ENCODE results near the gene TBC1D22A.
A peak's percentile ranks its signal among the peaks of the same experiment; 100 is the strongest.

TBC1D22A gene

DNA sequence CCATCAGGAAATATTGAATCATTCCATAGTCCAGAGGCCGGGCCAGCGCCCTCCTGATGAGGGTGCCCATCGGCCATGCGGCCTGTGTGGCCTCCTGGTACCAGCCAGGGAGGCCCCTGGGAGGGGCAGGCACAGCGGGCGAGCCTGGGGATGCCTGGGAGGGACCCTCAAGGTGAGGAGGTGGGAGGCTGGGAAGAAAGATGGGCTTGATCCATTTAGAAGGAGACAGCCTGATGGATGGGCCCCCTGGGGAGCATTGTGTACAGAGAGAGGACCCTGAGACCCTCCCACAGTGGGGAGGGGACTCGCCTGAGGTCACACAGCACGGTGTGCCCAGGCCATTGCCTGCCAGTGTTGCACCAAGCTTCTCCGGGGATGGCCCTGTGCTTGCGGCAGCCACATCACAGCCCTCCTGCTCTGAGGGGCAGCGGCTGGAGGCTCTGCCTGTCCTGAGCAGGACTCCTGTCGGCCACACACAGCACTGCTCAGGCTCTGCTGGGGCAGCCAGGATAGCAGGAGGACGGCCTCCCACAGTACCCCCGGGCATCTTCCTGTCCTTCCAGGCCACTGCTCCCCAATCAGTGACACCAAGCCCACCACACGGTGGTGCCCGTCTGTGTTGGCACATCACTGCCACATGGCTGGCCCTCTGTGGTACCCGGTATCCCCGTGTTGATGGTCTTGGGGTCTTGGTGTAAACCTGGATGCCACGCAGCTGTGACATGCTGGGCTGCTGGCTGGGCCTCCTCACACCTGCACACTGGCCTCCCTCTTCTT is 290.0 kb downstream of the TBC1D22A start:
- no peaks in the 10 kb centered on the region for H3K9me3 ChIP-seq (ENCODE audit: control insufficient read depth, low read length)
- DNase-seq (ENCODE audit: low read depth), result no peak

DNA sequence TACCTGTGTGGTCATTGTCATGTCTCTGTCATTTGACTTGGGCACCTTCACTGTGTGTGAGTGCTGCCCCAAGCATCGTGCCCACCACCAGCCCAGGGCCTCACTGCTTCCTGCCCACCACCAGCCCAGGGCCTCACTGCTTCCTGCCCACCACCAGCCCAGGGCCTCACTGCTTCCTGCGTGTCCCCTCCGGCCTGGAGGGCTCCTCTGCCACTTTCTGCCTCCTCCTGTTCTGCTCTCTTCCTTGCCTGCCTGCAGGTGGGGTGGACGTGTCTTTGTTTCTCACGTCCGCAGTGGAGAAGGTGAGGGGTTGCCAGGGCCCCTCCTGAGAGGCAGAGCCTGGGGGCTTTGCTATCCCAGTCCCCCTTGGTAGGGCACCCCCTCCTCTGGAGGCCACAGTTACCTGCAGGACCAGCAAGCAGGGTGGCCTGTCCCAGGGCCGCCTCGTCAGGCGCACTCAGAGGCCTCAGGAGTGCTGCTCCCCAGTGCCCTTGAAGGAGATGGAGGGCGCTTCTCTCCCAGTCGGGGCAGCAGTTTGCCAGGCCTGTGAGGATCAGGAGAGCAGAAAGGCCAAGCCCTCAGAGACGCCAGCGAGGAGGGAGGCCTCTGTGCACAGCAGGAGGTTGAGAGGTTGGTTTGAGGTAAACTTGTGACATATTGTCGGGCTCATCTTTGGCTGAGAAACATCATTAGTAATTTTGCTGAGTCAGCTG is 290.7 kb downstream of the TBC1D22A start:
- no peaks in the 10 kb centered on the region for H3K4me1 ChIP-seq (ENCODE audit: control insufficient read depth, insufficient read depth, low read length)
- DNase-seq (ENCODE audit: low read depth), result no peak

More for the DNA sequence above, 290.0 kb downstream of the TBC1D22A start:
- Histone ChIP-seq H3K36me3 (ENCODE audit: control insufficient read depth, insufficient read depth, low read length, severe bottlenecking) (no peaks in the 10 kb centered on the region), H3K4me1 (ENCODE audit: control insufficient read depth, insufficient read depth, low read length) (no peaks in the 10 kb centered on the region), H3K27me3 (replicated peaks; ENCODE audit: control insufficient read depth, insufficient read depth, low read length) (no peaks in the 10 kb centered on the region), H3K9ac (ENCODE audit: low read length) (no peak overlapping the region), H3K4me3 (ENCODE audit: low read length) (no peak overlapping the region)

DNA sequence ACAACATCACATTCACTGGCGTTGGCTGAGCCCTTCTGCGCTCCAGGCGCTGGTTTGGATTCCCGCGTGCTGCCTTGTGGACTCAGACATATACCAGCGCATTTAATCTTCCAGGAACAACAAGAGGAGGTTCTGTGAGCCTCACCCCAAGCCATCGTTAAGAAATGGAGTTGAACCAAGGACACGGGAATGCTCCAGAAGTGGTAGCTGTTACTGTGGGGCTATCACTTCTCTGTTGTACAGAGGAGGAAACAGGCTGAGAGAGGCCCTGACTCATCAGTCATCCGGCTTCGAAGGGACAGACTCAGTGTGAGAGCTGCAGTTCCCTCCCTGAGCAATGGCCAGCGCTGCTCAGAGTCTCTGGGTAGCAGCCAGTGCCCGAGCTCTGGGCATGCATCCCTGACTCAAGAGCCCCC is 291.3 kb downstream of the TBC1D22A start:
- H3K9ac ChIP-seq (ENCODE audit: low read length), result no peak overlapping the region
- no peak overlapping the region for H3K4me3 ChIP-seq (ENCODE audit: low read length)
- no peaks in the 10 kb centered on the region for H3K9me3 ChIP-seq (ENCODE audit: control insufficient read depth, low read length)
- H3K27me3 ChIP-seq (replicated peaks; ENCODE audit: control insufficient read depth, insufficient read depth, low read length), result no peaks in the 10 kb centered on the region
- H3K4me1 ChIP-seq (ENCODE audit: control insufficient read depth, insufficient read depth, low read length), result no peaks in the 10 kb centered on the region
- H3K36me3 ChIP-seq (ENCODE audit: control insufficient read depth, insufficient read depth, low read length, severe bottlenecking), result no peaks in the 10 kb centered on the region
- peak; percentile 12 for DNase-seq (ENCODE audit: low read depth)

More for the DNA sequence above, 290.7 kb downstream of the TBC1D22A start:
- no peaks in the 10 kb centered on the region for H3K27me3 ChIP-seq (replicated peaks; ENCODE audit: control insufficient read depth, insufficient read depth, low read length)
- H3K4me3 ChIP-seq (ENCODE audit: low read length), result no peak overlapping the region
- H3K36me3 ChIP-seq (ENCODE audit: control insufficient read depth, insufficient read depth, low read length, severe bottlenecking), result no peaks in the 10 kb centered on the region
- no peaks in the 10 kb centered on the region for H3K9me3 ChIP-seq (ENCODE audit: control insufficient read depth, low read length)
- no peak overlapping the region for H3K9ac ChIP-seq (ENCODE audit: low read length)

DNA sequence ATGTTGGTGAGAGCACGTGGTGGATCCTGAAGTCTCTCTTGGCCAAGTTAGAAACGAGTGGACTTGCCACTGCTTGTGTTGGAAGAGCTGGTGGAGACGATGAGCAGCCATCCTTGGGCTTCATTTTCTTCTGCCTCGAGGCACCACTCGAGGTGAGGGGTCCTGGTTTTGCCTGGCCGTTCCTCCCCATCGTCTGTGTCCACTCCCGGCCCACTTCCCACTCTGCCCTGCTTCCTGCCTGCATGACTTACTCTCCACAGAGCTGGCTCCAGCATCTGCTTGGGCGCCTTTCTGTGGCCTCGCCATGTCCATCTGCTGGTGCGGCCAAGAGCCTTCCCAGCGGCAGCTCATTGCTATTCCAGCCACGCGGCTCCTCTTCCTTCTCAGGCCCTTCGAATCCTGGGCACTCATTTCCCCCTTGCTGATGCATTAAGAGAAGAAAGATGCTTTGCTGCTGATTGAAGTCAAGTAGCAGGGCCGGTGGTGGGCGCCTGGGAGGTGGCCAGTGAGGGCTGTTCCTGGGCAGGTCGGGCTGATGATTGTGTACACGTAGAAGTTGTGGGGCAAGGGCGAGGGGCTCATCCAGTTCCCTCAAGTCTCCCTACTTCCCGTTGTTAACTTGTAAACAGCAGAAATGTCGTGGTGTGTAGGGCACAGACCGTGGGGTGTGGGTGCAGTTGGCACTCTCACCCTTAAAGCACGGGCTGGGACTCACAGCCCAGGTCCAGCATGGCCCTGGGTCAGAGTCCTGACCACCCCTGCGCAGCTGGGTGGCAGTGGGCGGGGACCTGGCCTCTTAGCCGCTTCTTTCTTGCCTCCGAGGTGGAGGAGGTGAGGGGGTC is 292.0 kb downstream of the TBC1D22A start:
- Histone ChIP-seq H3K36me3 (ENCODE audit: control insufficient read depth, insufficient read depth, low read length, severe bottlenecking) (no peaks in the 10 kb centered on the region), H3K4me3 (ENCODE audit: low read length) (no peak overlapping the region), H3K9me3 (ENCODE audit: control insufficient read depth, low read length) (no peaks in the 10 kb centered on the region), H3K4me1 (ENCODE audit: control insufficient read depth, insufficient read depth, low read length) (no peaks in the 10 kb centered on the region), H3K27me3 (replicated peaks; ENCODE audit: control insufficient read depth, insufficient read depth, low read length) (no peaks in the 10 kb centered on the region), H3K9ac (ENCODE audit: low read length) (no peak overlapping the region)
- DNase-seq (ENCODE audit: low read depth), result no peak

DNA sequence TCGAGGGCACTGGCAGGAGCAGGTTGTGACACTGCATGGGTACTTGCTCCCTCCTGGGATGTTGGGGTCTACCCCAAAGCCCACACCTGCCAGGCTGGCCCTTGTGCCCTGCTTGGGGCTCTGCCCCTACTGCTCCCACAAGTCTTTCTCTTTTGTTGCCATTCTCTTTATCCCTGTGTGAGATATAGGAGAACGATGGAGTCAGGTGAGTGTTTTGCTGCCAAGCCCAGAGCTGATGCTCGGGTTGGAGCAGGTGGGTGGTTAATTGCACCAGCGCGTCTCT is 292.6 kb downstream of the TBC1D22A start:
- Histone ChIP-seq H3K9ac (ENCODE audit: low read length) (no peak overlapping the region), H3K4me3 (ENCODE audit: low read length) (no peak overlapping the region), H3K9me3 (ENCODE audit: control insufficient read depth, low read length) (no peaks in the 10 kb centered on the region), H3K36me3 (ENCODE audit: control insufficient read depth, insufficient read depth, low read length, severe bottlenecking) (no peaks in the 10 kb centered on the region), H3K27me3 (replicated peaks; ENCODE audit: control insufficient read depth, insufficient read depth, low read length) (no peaks in the 10 kb centered on the region), H3K4me1 (ENCODE audit: control insufficient read depth, insufficient read depth, low read length) (no peaks in the 10 kb centered on the region)
- no peak for DNase-seq (ENCODE audit: low read depth)

DNA sequence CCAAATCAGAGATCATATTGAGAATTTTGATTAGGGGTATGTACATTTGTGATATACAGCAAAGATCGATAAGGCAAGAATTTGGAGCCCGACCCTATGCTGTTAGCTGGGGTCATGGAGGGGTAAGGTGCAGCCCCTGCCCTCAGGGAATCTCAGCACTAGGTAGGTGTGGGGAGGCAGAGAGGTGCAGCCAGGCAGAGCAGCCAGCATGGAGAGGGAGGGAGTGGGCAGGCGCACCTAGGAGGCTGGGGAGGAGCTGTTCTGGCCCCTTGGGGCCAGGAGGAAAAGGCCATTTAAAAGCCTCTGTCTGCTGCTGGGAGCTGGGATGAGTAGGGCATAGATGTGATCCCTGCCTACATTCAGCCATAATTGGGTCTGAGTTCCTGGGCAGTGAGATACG is 293.0 kb downstream of the TBC1D22A start:
- Histone ChIP-seq H3K4me3 (ENCODE audit: low read length) (no peak overlapping the region), H3K36me3 (ENCODE audit: control insufficient read depth, insufficient read depth, low read length, severe bottlenecking) (no peaks in the 10 kb centered on the region), H3K27me3 (replicated peaks; ENCODE audit: control insufficient read depth, insufficient read depth, low read length) (no peaks in the 10 kb centered on the region), H3K9ac (ENCODE audit: low read length) (no peak overlapping the region), H3K4me1 (ENCODE audit: control insufficient read depth, insufficient read depth, low read length) (no peaks in the 10 kb centered on the region), H3K9me3 (ENCODE audit: control insufficient read depth, low read length) (no peaks in the 10 kb centered on the region)
- DNase-seq (ENCODE audit: low read depth), result no peak

DNA sequence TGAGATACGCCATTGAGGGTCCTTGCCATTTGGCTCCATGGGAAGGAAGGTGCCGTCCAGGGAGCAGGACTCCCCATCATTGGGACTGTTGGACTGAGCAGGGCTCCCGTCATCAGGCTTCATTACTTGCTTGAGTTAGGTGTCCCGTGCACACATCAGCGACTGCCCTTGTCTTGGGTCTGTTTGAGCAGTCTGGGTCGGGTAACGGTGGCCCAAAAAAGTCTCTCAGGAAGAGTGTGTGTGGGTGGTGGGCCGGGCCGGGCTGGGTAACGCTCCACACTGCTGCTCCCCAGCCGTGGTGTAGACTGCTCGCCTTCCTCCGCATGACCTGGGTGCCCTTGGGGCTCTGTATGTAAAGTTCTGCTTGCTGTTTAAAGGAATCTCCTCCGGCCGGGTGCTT is 293.5 kb downstream of the TBC1D22A start:
- DNase-seq (ENCODE audit: low read depth), result no peak
- H3K9ac ChIP-seq (ENCODE audit: low read length), result no peak overlapping the region

DNA sequence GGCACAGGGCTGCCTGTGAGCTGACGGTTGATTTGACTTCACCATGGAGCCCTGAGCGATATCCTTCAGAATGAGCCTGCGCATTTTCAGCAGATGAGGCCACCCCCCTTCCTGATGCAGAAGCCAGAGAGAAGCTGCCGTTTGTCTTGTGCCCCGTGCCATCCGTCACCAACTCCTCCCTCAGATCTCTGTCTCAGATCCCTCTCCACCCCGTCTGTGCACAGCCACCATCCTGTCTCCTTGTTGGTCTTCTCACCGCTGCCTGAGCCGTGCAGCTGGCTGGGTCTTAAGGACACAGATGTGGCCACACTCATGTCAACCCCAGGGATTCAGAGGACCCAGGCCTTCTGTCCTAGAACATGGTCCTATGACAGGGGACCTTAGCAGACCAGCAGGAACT is 293.9 kb downstream of the TBC1D22A start:
- Histone ChIP-seq H3K9ac (ENCODE audit: low read length) (no peak overlapping the region), H3K36me3 (ENCODE audit: control insufficient read depth, insufficient read depth, low read length, severe bottlenecking) (no peaks in the 10 kb centered on the region), H3K4me3 (ENCODE audit: low read length) (no peak overlapping the region), H3K27me3 (replicated peaks; ENCODE audit: control insufficient read depth, insufficient read depth, low read length) (no peaks in the 10 kb centered on the region), H3K4me1 (ENCODE audit: control insufficient read depth, insufficient read depth, low read length) (no peaks in the 10 kb centered on the region), H3K9me3 (ENCODE audit: control insufficient read depth, low read length) (no peaks in the 10 kb centered on the region)
- DNase-seq (ENCODE audit: low read depth), result no peak

More for the DNA sequence above, 293.5 kb downstream of the TBC1D22A start:
- Histone ChIP-seq H3K36me3 (ENCODE audit: control insufficient read depth, insufficient read depth, low read length, severe bottlenecking) (no peaks in the 10 kb centered on the region), H3K4me1 (ENCODE audit: control insufficient read depth, insufficient read depth, low read length) (no peaks in the 10 kb centered on the region), H3K9me3 (ENCODE audit: control insufficient read depth, low read length) (no peaks in the 10 kb centered on the region), H3K4me3 (ENCODE audit: low read length) (no peak overlapping the region), H3K27me3 (replicated peaks; ENCODE audit: control insufficient read depth, insufficient read depth, low read length) (no peaks in the 10 kb centered on the region)

DNA sequence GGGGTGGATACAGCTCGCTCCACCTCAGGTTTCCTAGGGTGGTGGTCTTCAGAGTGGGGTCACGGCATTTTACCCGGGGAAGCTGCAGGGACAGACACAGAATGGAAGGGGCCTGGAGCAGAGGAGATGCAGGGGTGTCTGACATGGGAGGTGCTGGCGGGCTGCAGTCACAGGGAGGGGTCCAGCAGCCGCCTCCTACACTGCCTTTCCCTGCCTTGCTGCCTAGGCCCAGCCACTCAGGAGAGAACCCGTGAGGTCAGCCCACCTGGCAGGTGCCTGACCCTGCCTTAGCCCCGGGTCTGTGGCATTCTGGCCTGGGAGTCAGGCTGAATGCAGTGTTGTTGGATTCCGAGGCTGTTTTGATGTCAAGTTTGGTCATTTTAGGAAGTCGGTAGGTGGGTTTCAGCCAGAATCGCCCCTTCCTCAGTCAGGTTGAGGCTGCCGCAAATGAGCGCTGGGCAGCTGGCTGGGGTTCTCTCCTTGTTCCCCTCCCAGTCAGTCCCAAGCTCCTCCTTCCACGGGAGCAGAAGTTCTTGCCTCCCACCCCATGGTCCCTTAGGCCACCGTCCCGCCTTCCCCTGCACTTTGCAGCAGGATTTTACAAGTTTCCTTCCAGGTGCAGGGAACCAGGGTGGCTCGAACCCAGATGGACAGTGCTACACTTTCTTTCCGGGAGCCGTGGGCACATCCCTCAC is 294.5 kb downstream of the TBC1D22A start:
- Histone ChIP-seq H3K9ac (ENCODE audit: low read length) (no peak overlapping the region), H3K27me3 (replicated peaks; ENCODE audit: control insufficient read depth, insufficient read depth, low read length) (no peaks in the 10 kb centered on the region), H3K9me3 (ENCODE audit: control insufficient read depth, low read length) (no peaks in the 10 kb centered on the region), H3K4me1 (ENCODE audit: control insufficient read depth, insufficient read depth, low read length) (no peaks in the 10 kb centered on the region), H3K36me3 (ENCODE audit: control insufficient read depth, insufficient read depth, low read length, severe bottlenecking) (no peaks in the 10 kb centered on the region), H3K4me3 (ENCODE audit: low read length) (no peak overlapping the region)
- DNase-seq (ENCODE audit: low read depth), result no peak

DNA sequence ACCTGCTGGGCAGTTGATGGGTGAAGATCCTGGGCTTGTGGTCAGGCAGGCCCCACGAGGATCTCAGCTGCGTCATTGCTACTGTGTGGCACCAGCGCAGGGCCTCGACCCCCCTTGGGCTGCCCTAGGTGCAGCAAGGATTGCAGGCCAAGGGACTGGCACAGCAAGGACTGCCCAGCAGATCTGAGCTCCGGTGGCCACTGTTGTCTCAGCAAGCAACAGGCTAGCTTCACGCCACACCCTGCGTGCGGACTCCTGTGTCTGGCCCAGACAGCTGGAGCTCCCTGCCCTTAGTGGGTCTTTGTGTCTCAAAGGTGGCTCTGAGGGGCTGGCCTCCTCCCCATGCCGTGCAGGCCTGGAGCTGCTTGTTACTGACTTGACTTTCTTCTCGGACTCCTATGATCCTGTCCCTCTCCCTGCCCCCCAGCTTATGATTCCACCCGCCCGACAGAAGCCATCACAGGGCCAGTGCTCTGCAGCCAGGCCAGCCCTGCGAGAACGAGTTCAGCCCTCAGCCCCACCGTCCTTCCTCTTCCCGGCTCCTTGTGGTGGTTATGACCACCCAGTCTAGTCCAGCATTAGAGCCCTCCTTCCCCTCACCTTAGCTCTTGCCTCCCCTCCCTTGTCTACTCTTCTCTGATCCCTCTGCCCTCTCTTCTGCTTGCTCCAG is 295.6 kb downstream of the TBC1D22A start:
- Histone ChIP-seq H3K9me3 (ENCODE audit: control insufficient read depth, low read length) (no peaks in the 10 kb centered on the region), H3K36me3 (ENCODE audit: control insufficient read depth, insufficient read depth, low read length, severe bottlenecking) (no peaks in the 10 kb centered on the region), H3K4me1 (ENCODE audit: control insufficient read depth, insufficient read depth, low read length) (no peaks in the 10 kb centered on the region), H3K9ac (ENCODE audit: low read length) (no peak overlapping the region), H3K27me3 (replicated peaks; ENCODE audit: control insufficient read depth, insufficient read depth, low read length) (no peaks in the 10 kb centered on the region), H3K4me3 (ENCODE audit: low read length) (no peak overlapping the region)
- no peak for DNase-seq (ENCODE audit: low read depth)

Data from adipocyte (in vitro differentiated cells).